Uterus (tissue), 2 donors: ENCODE measurements around the gene DNAH1.

ENCODE experiments used
- CTCF ChIP-seq, 4 experiments: fragments of 200-600 bp in 2 of 4; fragments of 450-650 bp in 2 of 4; sonication (generic) in 2 of 4; IDR thresholded peaks; one replicate each; pipeline ENCODE4 v1.5.1; 2016 to 2019; ENCODE audit warnings: antibody characterized with exemption in 4 of 4, mild to moderate bottlenecking in 2 of 4, moderate library complexity in 1 of 4
- POLR2A ChIP-seq, 2 donors: fragments of 450-650 bp; IDR thresholded peaks; one replicate each; pipeline ENCODE4 v1.6.1; 2016; ENCODE audit warnings: antibody characterized with exemption in 2 of 2, mild to moderate bottlenecking in 1 of 2, moderate library complexity in 1 of 2

DNA sequence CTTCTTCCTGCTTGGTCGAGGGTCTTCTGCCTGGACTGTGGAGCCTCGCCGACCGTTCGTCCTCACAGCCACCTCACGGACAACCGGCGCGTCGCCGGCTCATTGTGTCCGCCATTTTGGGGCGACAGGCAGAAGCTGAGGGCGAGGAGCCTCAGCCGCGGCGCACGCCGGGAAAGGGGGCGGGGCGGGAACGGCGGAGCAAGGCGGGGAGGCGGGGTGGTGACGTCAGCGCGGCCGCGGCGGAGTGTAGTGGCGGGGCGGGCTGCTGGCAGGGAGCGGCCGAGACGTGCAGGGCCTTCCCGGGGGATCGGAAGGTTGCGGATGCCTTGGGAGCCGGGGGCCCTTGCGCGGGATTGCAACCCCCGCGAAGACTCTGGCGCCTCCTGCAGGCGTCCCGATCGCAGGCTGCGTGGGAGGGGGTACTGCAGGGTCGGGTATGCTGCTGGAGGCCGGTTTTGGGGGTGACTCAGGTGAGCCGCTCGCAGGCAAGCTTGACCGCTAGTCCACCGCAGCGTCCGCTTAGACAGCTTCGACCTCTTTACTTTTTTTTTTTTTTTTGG is 37.5 kb upstream of the DNAH1 start, which contains the start of gene WDR82:
- peak; percentile 31 to 61 (median 44) for TF ChIP-seq CTCF (IDR thresholded peaks at IDR 0.05)
- peak; percentile 85 to 90 for TF ChIP-seq POLR2A (IDR thresholded peaks at IDR 0.05)
